Hematopoietic multipotent progenitor cell treated with erythropoietin and hydrocortisone succinate and interleukin-3 and kit ligand, for 15 days (in vitro differentiated cells): ENCODE results near the gene FAM136A.
"Not testable (repeated sequence)": the region's sequence is repeated elsewhere in the genome, so short reads cannot be mapped to it uniquely, and the experiment has no call there.

Experiments used
- DNase-seq: peaks from one replicate; pipeline ENCODE4 v3.0.0-alpha.2; 2015; ENCODE audit warnings: low spot score

The FAM136A gene

DNA sequence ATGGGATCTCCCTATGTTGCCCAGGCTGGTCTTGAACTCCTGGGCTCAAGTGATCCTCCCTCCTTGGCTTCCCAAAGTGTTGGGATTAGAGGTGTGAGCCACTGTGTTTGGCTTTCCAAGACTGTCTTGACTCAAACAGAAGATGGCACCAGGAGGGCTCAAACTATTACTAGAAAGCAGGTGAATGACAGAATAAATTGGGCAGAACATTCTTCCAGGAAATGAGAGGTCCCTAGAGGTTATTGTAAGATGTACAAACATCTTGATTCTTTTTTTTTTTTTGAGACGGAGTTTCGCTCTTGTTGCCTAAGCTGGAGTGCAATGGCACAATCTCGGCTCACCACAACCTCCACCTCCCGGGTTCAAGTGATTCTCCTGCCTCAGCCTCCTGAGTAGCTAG lies 4.0 kb downstream of the FAM136A start:
- not testable (repeated sequence) for DNase-seq

DNA sequence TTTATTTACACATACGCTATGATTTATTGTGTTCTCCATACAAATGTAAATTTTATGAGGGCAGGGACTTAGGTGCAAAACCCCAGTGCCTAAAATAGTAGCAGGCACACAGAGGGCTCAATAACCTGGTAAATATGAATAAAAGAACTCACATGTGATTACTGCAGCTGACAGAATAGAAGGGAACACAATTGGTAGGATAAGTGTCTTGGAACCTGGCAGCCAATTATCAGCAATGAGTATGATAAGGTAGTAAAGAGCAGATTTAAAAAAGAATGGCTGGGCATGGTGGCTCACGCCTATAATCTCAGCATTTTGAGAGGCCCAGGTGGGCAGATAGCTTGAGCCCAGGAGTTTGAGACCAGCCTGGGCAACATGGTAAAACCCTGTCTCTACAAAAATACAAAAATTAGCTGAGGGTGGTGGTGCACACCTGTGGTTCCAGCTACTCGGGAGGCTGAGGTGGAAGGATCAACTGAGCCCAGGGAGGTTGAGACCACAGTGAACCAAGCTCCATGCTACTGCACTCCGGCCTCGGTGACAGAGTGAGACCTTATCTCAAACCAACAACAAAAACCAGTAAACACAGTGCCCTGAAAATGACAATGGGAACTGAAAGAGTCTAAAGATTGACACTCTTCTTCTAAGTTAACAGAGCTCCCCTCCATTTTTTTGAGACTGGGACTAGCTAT lies 18.2 kb downstream of the FAM136A start:
- DNase-seq = no peak

DNA sequence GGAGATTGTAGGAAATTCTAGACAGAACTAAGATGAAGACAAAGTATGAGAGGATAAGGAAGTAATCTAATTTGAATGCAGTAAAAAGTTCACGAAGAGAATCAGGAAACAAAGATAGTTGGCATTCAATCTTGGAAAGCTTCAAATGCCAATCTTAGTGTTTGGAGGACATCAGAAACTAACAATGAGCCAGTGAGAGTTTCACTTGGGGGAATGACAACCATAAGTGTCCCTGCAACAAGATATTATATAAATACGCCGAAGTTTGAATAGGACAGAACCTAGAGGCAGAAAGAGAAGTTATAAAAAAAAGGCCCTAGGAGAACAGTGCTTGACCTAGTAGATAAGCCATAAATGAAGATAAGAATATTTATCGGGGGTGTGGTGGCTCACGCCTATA lies 19.4 kb downstream of the FAM136A start:
- no peak for DNase-seq

DNA sequence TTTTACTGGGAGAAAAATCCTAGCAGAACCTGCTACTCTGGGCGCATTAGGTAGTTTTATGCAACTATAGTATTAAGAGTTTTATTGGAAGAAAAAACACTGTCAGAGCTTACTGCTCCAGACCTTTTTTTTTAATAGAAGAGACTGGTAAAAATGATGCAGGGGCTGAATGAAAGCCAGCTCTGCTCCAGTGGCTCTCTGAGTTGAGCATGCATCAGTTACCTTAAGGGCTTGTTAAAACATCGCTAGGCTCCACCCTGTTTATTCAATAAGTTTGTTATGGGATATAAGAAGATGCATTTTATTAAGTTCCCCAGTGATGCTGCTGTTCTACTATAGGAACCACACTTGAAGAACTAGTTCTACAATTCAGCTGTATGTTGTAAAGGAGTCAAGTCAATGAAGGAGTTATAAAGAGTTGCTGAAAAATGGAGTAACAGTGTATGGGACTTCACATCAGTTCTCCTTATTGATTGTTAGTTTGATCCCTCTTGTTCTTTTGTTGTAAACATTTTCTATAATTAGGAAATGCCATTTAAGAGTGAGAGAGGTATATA lies 21.5 kb downstream of the FAM136A start:
- no peak for DNase-seq

DNA sequence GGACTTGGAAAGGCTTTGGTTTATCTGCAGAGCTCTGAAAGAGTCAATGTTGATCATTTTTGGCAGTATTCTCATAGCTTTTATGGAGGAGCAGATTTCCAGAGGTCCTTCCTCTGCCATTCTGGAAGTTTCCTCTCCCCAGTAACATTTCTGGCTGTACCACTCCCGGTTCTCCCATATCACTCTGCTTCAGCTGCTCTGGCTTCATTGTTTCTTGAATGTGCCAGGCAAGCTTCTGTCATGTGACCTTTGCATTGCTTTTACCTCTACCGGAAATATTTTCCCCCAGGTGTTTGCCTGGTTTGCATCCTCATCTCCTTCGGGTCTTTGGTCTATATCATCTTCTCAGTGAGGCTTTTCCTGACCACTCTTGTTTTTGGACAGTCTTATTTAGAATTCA lies 31.5 kb downstream of the FAM136A start:
- no peak for DNase-seq

DNA sequence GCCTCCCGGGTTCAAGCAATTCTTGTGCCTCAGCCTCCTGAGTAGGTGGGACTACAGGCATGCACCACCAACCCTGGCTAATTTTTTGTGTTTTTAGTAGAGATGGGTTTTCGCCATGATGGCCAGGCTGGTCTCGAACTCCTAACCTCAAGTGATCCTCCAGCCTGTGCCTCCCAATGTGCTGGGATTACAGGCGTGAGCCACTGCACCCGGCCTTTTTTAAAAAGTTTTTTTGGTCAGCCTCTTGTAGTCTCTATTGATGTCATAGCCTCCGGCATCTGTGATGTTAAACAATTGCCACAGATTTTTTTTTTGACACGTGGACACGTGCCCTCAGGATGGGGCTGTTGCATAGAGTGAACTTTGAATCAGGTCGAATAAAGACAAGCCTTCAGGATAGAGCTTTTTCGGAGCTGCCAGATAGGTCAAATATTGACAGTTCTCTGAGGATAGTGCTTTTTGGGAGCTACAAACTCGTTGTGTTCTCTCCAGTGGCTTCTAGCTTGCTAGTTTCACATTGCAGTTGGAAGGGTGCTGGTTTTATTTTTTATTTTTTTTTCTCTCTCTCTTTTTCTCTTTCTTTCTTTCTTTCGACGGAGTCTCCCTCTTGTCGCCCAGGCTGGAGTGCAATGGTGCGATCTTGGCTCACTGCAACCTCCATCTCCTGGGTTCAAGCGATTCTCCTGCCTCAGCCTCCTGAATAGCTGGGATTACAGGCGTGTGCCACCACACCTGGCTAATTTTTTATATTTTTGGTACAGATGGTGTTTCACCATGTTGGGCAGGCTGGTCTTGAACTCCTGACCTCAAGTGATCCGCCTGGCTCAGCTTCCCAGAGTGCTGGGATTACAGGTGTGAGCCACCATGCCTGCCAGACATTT lies 32.2 kb downstream of the FAM136A start:
- not testable (repeated sequence) for DNase-seq

DNA sequence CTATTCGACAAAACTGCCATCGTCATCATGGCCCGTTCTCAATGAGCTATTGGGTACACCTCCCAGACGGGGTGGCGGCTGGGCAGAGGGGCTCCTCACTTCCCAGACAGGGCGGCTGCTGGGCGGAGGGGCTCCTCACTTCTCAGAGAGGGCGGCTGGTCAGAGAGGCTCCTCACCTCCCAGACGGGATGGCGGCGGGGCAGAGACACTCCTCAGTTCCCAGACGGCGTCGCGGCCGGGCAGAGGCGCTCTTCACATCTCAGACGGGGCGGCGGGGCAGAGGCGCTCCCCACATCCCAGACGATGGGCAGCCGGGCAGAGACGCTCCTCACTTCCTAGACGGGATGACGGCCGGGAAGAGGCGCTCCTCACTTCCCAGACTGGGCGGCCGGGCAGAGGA lies 34.9 kb downstream of the FAM136A start:
- DNase-seq = not testable (repeated sequence)

DNA sequence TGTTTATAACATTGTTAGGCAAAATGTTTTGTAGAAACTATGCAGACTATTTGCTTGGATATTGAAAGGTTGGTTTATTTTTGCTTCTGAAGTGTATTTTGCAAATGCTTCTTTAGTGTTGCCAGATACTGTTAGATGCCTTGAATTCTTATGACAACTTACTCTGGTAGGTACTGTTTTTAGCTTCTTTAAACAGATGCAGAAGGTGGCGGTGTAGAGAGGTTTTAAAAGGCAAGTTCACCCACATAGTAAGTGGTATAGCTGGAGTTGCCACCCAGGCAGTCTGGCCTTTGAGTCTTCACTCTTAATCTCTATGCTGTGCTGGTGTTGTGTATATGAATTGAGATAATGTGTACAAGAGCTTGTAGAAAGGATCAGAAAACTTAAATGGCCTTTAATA lies 40.4 kb downstream of the FAM136A start:
- no peak for DNase-seq

DNA sequence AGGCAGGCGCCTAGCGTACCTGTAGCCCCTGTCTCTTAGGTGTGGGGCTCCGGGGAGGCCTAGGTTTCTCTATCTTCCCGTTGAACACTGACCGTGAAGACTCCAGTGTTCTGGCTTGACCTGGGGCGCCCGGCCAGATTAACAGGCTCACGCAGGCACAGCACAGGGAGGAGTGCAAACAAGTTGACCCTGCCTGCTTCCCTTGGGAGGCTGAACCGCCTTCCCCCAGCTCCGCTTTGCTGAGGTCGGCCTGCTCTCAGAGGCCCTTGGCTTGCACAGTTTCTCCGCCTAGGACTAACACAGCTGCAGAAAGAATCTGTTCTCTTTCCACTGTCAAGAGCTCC lies 43.4 kb downstream of the FAM136A start:
- no peak for DNase-seq

- DNase-seq = no peak
These were observed 46.1 kb downstream of the FAM136A start for GRCh38 chr2:70255637-70256314.

GRCh38 chr2:70250434-70250833 lies 51.4 kb downstream of the FAM136A start:
- no peak for DNase-seq

DNA sequence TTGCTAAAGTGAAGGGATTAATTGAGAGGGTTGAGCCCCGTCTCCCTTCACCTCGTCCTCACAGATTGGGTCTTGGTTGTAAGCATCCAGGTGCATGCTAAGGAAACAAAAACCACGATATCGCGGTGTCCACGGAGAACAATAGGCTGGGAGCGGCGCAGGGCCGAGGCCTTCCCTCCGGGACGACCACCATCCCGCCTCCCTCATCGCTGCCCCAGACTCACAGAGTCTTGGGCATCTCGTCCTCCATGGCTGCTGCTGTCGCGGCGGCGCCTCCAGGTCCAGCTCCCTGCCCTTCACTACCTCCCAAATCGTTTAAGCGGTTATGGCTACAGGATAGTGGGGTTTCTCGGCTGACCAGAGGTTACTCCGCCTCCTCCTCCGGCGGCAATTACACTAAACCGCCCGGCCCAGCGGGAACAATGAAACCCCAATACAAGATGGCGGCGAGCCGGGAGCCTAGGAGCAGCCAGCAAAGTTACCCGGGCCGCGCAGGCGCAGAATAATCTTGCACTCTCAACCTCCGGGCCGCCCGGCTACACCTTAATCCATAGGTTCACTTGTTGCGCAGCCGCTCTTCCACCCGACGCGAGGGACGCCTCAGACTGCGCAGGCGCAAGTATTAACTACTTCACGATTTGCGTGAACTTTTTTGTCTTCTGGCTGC lies 53.6 kb downstream of the FAM136A start, which contains the start of gene TIA1:
TIA1 (minus strand) TSS at position 448 of the 667 bp plus-strand sequence; CDS start at position 250, 198 bp downstream.
- peak; percentile 99 for DNase-seq

GRCh38 chr2:70247364-70248180 lies 54.3 kb downstream of the FAM136A start:
- DNase-seq = peak; percentile 50
